Kidney (tissue), 14 donors: Measurements from ENCODE around the gene PHB1. TPM values are rescaled to one million over a fixed set of nuclear protein-coding genes. Genes with fewer than 3 reads are reported as not detected.

ENCODE experiments used
- DNase-seq, 5 donors: peaks; one replicate each; pipeline ENCODE4 v3.0.0-alpha.2; 2013 to 2020
- FAIRE-seq: peaks from 2 replicates; lab custom pipeline; 2012; peaks lifted over from hg19 to GRCh38; lab: Jason Lieb, UNC
- H3K27ac ChIP-seq, 2 donors: one replicate each; pipeline ENCODE4 v1.7.0; 2013; ENCODE audit warnings: low read depth in 2 of 2, low read length in 2 of 2, inconsistent platforms in 1 of 2
- H3K27me3 ChIP-seq: one replicate; pipeline ENCODE4 v1.7.1; 2013; ENCODE audit warnings: low read length, inconsistent platforms; ENCODE audit not compliant: control insufficient read depth, insufficient read depth
- H3K36me3 ChIP-seq, 3 donors: one replicate each; pipeline versions ENCODE4 v1.7.0 to v1.7.1; 2013; ENCODE audit warnings: low read length in 3 of 3, control low read depth in 1 of 3, inconsistent platforms in 1 of 3; ENCODE audit not compliant: insufficient read depth in 3 of 3, control insufficient read depth in 2 of 3
- H3K4me1 ChIP-seq, 3 donors: one replicate each; pipeline versions ENCODE4 v1.7.0 to v1.7.1; 2013; ENCODE audit warnings: low read length in 3 of 3, inconsistent platforms in 1 of 3, low read depth in 1 of 3; ENCODE audit not compliant: control insufficient read depth in 2 of 3, insufficient read depth in 2 of 3
- H3K4me3 ChIP-seq, 3 donors: one replicate each; pipeline versions ENCODE4 v1.7.0 to v1.8.1; 2013; ENCODE audit warnings: low read length in 3 of 3, control low read depth in 1 of 3, inconsistent platforms in 1 of 3
- H3K9ac ChIP-seq, 3 donors: one replicate each; pipeline versions ENCODE4 v1.7.0 to v1.7.1; 2013; ENCODE audit warnings: low read length in 3 of 3, control low read depth in 1 of 3, inconsistent platforms in 1 of 3
- H3K9me3 ChIP-seq, 3 donors: one replicate each; pipeline versions ENCODE4 v1.7.0 to v1.7.1; 2013; ENCODE audit warnings: low read length in 3 of 3, control low read depth in 1 of 3, inconsistent platforms in 1 of 3; ENCODE audit not compliant: control insufficient read depth in 2 of 3, insufficient read depth in 1 of 3
- intact Hi-C: fragments of 100-400 bp; cut with DNase I; formaldehyde crosslinking; loops from one replicate; pipeline ENCODE4 v1.11.1; 2022
- polyA plus RNA-seq: library from polyadenylated mRNA; stranded (reverse); fragments of 350-450 nt; fragmentation: Illumina TruSeq; extraction: RNeasy Lipid Tissue Mini Kit (QIAGEN cat#74804); gene quantifications from one replicate; pipeline ENCODE4 v1.2.3, GENCODE V29; 2014; ENCODE audit warnings: low read depth, low replicate concordance; ENCODE audit not compliant: insufficient read depth
- total RNA-seq: library from RNA; stranded (reverse); fragmentation: NEBNext Ultra II Directional; extraction: Animal tissue kit (Norgen Biotek cat#: 25700); gene quantifications from one replicate; pipeline ENCODE4 v1.2.1, GENCODE V29; 2021
- TF ChIP-seq, protein P1 (sequence below): IDR thresholded peaks from 3 replicates; pipeline ENCODE4 v1.5.1; 2012; ENCODE audit warnings: mild to moderate bottlenecking, moderate library complexity, borderline replicate concordance; ENCODE audit not compliant: insufficient read depth; ENCODE audit errors: extremely low read depth
- donor health status: control.
- donor health status: control.
- donor health status: control.
- donor health status: control.
- donor health status: control.
- donor health status: DM: yes; HTN: yes; CAD: no.
- donor health status: Normal renal cell carcinoma (clear cell type).

Gene PHB1
- total and polyA plus RNA-seq, 2 donors from 2014 or later: 161 to 469 TPM

DNA sequence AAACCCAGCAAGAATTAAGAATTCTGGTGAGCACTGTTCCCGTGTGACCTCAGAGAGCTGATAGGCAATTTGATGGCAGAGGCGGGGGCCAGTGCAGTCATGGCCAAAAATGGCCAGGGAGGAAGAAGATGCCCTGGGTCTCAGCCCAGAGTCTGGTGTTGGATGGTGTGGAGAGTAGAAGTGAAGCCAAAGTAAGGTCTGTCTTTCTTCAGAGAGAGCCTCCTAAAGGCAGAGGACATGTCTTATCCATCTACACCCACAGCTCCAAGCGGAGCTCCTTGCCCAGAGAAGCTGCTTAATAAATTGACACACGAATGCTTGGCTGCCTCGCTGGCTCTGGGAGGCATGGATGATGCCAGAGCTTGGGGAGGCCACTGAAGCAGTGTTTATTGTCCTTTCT, 32.9 kb downstream of the PHB1 start:
- no peaks in the 10 kb centered on the region for H3K9me3 ChIP-seq
- H3K27ac ChIP-seq: no peak overlapping the region
- no peak overlapping the region for H3K9ac ChIP-seq
- intact Hi-C loops: no loop called here
- DNase-seq (no peak), FAIRE-seq (no peak)
- TF ChIP-seq, protein P1, sequence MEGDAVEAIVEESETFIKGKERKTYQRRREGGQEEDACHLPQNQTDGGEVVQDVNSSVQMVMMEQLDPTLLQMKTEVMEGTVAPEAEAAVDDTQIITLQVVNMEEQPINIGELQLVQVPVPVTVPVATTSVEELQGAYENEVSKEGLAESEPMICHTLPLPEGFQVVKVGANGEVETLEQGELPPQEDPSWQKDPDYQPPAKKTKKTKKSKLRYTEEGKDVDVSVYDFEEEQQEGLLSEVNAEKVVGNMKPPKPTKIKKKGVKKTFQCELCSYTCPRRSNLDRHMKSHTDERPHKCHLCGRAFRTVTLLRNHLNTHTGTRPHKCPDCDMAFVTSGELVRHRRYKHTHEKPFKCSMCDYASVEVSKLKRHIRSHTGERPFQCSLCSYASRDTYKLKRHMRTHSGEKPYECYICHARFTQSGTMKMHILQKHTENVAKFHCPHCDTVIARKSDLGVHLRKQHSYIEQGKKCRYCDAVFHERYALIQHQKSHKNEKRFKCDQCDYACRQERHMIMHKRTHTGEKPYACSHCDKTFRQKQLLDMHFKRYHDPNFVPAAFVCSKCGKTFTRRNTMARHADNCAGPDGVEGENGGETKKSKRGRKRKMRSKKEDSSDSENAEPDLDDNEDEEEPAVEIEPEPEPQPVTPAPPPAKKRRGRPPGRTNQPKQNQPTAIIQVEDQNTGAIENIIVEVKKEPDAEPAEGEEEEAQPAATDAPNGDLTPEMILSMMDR: no peak
- no peaks in the 10 kb centered on the region for H3K27me3 ChIP-seq
- H3K4me3 ChIP-seq: no peak overlapping the region
- no peaks in the 10 kb centered on the region for H3K36me3 ChIP-seq
- no peaks in the 10 kb centered on the region for H3K4me1 ChIP-seq

DNA sequence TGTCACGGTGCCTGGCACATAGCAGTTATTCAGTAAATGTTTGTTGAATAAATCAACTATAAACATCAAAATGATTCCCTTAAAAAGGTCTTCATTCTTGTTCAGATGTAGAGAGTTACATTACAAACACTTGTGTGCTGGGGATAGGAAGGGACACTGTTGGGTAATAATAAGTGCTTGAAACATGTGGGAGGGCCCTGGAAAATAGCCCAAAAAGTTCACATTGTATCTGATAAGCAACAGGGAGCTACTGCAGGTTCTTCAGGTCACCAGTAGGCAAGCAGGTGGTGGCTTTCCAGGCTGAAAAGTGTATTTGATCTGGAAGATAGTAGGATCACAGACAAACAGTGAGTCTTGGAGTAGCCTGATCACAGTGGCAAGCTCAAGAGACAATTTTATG, 33.6 kb downstream of the PHB1 start:
- DNase-seq: no peak
- intact Hi-C loops: no loop called here
- FAIRE-seq: no peak

DNA sequence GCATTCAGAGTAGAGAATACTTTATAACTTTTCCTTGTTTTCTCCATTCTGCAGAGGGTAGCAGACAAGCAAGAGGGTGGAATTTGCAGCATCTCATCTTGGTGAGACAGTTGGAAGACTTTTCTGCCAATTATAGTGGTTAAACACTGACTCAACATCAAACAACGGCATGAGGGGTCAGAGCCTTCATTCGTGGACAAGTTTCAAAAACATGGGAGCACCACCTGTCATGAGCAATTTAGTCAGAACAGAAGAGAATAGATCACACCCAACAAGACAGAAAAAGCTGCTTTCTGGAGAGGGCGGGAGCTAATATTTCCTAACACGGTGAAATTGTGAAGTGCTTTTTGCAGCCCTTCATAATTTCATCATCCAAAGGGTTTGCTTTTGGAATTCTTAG, 34.8 kb downstream of the PHB1 start:
- no peaks in the 10 kb centered on the region for H3K36me3 ChIP-seq
- no peaks in the 10 kb centered on the region for H3K9me3 ChIP-seq
- no peaks in the 10 kb centered on the region for H3K27me3 ChIP-seq
- no peak for DNase-seq
- TF ChIP-seq, protein P1: no peak
- no peaks in the 10 kb centered on the region for H3K4me1 ChIP-seq
- no peak for FAIRE-seq
- H3K27ac ChIP-seq: no peak overlapping the region
- no peak overlapping the region for H3K4me3 ChIP-seq
- intact Hi-C loops: no loop called here
- no peak overlapping the region for H3K9ac ChIP-seq

More for the DNA sequence above, 33.6 kb downstream of the PHB1 start:
- Histone ChIP-seq H3K27ac (no peak overlapping the region), H3K4me3 (no peak overlapping the region), H3K9ac (no peak overlapping the region), H3K4me1 (no peaks in the 10 kb centered on the region), H3K27me3 (no peaks in the 10 kb centered on the region), H3K9me3 (no peaks in the 10 kb centered on the region), H3K36me3 (no peaks in the 10 kb centered on the region)
- TF ChIP-seq, protein P1: no peak

DNA sequence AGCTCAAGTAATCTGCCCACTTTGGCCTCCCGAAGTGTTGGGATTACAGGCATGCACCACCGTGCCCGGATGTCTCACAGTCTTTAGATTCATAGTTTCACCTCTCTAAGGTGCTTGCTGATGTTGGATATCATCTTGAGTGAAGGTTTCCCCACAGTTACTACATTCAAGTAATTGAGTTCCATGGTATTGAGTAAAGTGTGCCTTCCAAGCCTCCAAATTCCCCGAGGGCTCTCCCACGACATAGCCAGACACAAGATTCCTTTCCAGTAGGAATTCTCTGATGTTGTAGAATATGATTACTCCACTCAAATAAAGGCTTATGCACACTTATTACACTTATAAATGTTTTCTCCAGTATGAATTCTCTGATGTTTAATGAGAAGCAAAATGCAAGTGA, 36.4 kb downstream of the PHB1 start:
- TF ChIP-seq, protein P1: no peak
- no peaks in the 10 kb centered on the region for H3K27me3 ChIP-seq
- no peaks in the 10 kb centered on the region for H3K4me1 ChIP-seq
- FAIRE-seq: no peak
- no peak overlapping the region for H3K27ac ChIP-seq
- no peaks in the 10 kb centered on the region for H3K9me3 ChIP-seq
- no peak overlapping the region for H3K4me3 ChIP-seq
- intact Hi-C loops: no loop called here
- no peak overlapping the region for H3K9ac ChIP-seq
- no peak for DNase-seq
- no peaks in the 10 kb centered on the region for H3K36me3 ChIP-seq
